CD4-positive, alpha-beta T cell treated with Interleukin-6 at 100 ng/mL for 8 hours (primary cell): ENCODE data around the gene RGS21.

Experiments used
- DNase-seq: peaks from one replicate; pipeline ENCODE4 v3.0.0-alpha.2; 2020; ENCODE audit warnings: mixed read lengths, low spot score

RGS21 gene

DNA sequence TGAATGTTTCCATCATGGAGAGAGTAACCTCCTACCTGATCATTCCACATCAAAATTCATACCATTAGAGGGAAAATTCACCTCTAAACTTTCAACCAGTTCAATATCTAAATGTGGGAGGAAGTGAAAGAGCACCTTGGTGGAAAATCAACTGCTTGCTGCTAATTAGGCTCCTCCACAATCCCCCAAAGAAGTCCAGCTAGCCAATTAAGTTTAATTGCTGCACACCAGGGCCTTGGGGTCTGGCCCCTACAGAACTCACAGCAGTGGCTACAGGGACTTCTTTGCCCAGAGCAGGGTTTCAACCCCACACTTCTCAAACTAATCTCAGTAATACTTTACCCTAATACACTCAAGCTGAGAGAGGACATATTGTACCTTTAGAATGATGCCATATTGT is 62.1 kb downstream of the RGS21 start:
- DNase-seq, result no peak

DNA sequence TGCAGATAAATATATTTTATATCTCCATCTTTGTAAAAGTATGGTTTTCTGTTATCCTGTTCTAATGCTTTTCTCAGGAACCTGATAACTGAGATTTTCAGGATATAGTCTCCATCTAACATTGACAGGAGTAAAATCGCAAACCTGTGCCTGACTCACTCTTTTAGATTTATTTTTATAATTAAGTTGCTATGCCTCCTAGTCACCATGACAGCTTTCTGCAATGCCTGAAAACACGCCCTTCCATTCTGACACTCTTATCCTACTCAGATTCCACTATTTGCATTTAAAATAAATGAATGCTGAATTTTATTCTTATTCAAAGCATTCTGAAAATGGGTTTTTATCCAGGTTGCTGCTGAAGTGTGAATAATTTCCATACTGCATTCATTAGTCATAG is 62.8 kb downstream of the RGS21 start:
- DNase-seq, result no peak

DNA sequence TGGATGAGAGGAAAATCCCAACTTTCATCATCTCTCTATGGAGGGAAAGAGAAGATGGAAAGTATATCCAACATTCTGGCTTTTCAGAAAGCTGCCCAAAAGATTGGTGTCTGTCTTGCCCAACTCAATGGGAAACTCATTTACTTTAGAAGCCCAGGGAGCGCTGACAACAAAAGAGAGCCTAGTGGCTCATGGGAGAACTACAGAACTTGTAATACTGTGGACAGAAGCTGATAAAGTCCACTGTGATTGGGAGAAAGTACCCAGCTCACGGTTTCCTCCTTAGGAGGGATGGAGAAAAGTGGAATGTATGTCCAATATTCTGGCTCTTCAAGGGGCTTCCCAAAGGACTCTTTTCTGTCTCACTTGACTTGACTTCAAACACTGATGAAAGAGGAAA is 66.0 kb downstream of the RGS21 start:
- no peak for DNase-seq

DNA sequence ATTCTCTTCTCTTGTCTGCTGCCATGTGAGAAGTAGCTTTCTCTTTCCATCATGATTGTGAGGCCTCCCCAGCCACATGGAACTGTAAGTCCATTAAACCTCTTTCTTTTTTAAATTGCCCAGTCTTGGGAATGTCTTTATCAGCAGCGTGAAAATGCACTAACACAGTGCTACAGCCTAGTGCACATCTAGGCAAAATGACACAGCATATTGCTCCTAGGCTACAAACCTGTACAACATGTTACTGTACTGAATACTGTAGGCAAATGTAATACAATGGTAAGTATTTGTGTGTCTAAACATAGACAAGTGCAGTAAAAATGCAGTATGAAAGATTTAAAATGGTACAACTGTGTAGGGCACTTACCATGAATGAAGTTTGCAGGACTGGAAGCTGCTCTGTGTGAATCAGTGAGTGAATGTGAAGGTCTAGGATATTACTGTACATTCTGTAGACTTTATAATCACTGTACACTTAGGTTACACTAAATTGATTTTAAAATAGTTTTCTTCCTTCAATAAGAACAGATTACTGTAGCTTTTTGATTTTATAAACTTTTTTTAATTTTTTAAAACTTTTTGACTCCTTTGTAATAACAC is 69.4 kb downstream of the RGS21 start:
- DNase-seq, result no peak

DNA sequence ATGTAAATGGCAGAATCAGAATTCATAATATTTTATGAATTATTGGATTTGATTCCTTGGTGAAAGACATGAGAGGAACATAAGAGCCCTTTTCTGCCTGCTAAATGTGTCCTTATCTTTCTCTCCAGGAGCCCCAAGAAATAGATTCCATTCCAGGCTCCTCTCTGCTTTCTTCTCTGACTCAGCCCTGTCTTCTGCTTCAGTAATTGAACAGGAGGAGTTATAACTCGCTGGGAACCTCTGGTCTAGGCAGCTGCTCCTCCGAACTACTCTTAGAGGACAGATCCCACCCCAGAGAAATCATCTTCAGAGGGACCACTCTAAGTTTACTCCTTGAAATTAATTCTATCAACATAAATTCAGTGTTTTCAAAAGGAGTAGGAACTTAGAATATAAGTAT is 78.4 kb downstream of the RGS21 start:
- no peak for DNase-seq

DNA sequence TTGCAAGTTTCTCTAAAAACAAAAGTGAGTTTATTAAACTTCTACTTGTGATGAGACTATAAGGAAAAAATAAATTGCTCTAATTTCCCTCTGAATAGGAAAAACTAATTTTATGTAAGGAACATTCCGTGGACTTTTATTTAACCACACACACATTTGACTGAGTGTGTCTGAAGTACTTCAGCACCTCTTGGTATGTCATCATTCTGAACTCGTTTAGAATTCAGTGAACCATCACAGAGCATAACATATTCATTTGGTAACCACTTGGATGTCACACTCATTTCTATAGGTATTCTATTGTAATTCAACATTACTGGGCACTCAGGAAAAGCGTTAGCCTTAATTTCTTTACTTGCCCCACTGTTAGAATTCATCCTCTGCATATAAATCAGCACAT is 79.1 kb downstream of the RGS21 start:
- no peak for DNase-seq

DNA sequence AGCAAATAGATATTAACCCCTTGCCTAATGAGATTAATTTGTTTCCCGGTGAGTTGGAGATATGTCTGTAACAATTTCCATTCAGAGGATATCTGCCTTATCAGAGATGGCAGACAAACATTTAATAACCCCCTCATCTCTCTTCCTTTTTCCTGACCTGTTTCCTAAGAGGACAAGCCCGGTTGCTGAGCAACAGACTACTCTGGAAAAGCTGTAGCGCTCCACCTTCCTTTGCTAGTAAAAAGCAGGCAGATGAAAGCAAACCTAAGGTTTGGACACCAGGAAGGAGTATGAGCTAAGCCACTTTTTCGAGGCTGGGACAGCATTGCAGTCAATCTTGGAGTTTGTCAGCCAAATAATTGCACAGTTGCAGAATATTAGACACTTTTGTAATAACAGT is 82.4 kb downstream of the RGS21 start:
- no peak for DNase-seq

DNA sequence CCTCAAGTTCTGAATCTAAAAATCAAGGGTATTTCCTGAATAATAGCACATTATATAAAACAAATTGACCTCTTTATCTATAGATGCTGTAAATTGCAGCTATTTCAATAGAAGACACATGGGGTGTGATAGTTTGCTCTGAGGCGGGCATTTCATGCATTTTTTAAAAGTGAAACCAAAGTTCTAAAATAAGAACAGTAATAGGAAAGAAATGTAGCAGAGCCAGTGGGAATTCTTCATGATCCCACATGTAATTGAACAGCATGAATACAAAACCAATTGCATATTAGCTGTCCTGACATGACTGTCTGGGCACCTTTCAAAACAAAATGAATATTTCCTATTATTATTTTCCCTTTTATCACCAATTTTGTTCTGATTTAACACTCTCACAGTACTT is 85.0 kb downstream of the RGS21 start:
- DNase-seq, result no peak

DNA sequence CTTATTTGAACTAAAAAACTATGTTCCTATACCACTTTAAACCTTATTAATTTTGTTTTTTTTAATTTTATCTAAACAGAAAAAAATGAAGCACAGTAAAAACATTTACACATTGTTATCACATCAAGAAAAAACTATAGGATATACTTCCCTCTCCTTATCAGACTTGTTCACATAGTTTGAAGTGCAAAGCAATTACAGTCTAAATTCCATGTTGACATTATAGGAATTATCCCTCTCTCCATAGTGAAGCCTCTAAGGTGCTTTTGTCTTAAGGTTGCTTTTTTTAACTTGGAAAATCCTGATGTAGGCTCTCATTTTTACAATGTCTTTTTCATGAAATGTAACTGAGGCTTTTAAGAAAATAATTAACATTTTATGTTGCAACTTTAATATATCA is 85.8 kb downstream of the RGS21 start:
- DNase-seq, result no peak

DNA sequence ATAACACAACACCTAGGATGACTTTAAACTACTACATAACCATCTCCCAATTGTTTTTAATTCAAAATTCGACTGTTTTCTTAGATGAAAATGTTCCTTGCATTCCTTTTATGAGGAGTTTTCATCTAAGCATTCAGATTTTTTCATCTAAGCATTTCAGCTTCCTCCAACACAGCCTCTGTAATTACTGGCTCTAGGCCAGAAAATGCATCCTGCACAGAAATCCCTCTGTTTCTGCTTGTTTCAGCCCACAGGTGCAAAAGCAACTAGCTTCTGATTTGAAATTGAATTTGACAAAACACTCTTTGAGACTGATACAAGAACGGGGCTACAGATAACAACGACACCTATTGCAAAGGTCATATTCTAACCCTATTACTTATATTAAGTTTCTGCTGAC is 90.4 kb downstream of the RGS21 start:
- no peak for DNase-seq
